HG03064 (cell line): Measurements from ENCODE around the gene MPP3.
"Not testable (repeated sequence)": the region's sequence is repeated elsewhere in the genome, so short reads cannot be mapped to it uniquely, and the experiment has no call there.

Source experiments
- ATAC-seq: cut with Tn5 transposase; IDR thresholded peaks from one replicate; pipeline ENCODE4 v1.9.1; 2021; ENCODE audit warnings: low read depth; ENCODE audit not compliant: unreplicated experiment

MPP3 gene

DNA sequence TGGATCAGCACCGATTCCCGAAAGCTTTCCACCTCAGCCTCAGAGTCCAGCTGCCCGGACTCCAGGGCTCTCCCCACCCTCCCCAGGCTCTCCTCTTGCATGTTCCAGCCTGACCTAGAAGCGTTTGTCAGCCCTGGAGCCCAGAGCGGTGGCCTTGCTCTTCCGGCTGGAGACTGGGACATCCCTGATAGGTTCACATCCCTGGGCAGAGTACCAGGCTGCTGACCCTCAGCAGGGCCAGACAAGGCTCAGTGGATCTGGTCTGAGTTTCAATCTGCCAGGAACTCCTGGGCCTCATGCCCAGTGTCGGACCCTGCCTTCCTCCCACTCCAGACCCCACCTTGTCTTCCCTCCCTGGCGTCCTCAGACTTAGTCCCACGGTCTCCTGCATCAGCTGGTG, 29.0 kb upstream of the MPP3 start:
- ATAC-seq: no peak

DNA sequence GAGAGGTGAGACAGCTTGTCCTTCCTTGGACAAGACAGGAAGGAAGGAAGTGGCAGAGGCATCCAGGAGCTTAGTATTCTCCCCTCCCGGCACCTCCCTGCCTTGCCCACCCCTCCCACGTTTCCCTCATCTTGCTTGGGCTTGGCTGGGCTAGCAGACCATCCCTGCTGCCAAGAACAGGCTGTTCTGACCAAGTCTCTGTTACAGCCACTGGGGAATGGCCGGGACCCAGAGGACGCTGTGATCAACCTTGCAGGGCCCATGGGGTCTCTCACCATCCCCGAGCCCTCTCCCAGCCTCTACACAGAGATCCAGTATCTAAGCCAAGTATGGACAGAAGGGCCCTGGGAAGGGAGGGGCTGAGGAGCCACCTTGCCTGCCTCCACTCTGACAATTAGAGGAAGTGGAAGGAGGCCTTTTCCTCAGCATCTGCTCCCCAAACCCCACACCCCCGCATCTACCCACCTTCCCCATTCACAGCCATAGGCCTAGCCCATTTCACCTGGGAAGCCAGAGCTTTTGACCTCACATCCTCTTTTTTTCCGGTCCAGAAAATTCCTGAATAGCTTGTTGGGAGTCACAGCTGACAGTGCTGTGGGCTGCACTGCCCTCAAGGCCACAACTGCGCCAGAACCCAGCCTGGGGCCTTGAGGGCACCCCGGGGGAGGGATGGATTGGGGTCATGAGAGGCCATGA, 28.1 kb upstream of the MPP3 start:
- no peak for ATAC-seq

DNA sequence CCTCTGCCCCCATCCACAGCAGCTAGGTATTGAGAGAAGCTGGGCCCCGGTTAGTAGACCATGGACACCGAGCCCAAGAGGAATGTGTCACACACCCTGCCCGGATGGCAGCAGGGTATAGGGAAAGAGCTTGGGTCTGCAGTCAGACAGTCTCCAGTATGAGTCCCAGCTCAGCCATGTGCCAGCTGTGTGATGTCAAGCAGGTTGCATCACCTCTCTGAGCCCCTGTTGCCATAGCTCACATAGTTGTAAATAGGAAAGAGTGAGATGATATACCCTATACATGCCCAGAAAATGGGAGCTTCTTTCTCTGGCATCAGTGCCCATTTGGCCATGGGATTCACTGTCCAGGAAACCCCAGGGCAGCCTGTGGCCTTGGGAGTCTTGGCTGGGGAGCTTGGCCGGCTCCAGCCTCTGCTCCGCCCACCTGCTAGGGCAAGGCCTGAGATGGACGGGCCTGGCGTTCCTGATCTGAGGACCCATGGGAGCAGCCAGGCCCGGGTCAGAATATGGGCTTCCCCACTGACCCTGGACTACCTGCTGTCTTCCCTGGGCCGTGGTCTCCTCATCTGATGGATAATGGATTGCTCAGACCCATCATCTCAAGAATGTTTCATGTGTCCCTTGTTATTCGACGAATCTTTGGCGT, 27.3 kb upstream of the MPP3 start:
- ATAC-seq: no peak

DNA sequence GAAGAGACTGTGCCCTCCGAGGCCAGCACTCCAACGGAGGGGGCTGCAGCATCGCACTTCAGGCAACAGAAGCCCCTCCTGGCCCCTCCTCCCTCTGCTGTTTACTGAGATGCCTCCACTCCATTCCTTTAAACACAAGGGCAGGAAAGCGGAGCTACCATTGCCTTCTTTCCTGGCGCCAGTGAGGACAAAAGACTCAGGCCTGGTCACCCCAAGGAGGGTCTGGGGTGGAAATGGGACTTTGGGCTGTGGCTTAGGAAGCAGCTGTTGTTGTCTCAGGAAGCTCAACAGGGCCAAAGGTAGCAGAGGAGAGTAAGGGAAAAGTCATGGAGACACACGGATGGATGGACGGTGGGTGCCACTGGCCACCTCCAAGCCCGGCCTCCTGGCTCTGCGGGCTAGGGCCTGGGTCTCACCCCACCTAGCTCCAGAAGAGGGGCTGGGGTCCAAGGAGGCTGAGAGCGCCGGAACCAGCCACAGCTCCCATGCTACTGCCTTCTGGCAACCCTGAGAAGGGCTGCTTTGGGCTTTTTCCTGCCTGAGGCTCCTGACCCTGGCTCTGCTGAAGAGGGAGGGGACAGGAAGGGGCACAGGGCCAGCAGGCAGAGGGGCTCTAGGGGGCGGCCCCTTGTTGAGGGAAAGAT, 25.1 kb upstream of the MPP3 start:
- ATAC-seq: no peak

DNA sequence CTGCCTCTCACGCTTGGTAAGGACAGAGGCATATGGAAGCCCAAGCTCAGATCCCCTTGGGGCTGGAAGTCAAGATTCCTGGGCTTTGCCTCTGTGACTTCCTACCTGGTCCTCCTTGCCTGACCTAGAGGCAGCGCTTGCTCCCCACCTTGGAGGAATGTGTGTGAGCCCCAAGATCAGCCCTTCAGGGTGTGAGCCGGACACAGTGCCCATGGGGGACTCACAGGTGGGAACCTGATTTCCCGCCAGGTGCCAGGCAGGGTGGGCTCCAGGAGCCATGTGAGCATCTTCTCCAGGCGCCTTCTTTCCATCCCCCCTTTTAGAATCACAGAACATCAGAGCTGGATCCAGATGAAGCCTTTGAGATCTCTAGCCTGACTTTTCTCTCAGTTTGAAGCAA, 24.2 kb upstream of the MPP3 start:
- ATAC-seq: no peak

DNA sequence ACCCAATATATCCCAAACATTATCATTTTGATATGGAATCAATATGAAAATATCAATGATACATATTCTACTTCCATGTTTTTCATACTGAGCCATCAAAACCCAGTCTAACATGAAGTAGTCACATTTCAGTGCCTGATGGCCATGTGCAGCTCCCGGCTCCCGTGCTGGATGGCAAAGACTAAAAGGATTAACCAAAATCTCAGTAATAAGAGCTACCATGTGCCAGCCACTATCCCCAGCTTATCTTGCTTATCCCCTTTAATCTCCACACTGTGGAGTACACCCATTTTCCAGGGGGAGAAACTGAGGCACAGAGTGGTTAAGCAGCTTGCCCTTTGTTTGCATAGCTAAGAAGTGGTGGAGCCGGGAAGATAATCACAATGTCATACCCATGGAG, 23.2 kb upstream of the MPP3 start:
- no peak for ATAC-seq

DNA sequence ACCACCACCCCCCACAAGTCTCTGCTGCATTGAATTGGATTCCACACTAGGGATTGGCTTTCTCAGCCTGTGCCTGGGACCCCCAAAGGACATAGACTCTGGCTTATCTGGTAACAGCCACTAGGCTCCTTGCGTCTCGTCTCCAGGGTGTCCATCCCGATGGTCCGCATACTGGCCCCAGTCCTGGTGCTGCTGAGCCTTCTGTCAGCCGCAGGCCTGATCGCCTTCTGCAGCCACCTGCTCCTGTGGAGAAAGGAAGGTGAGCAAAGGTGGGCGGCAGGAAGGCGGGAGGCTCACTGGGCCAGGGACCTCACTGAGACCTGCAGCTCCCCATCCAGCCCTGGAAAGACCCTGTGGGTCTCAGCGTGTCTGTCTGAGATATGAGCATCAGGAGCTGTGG, 22.1 kb upstream of the MPP3 start:
- ATAC-seq: no peak

DNA sequence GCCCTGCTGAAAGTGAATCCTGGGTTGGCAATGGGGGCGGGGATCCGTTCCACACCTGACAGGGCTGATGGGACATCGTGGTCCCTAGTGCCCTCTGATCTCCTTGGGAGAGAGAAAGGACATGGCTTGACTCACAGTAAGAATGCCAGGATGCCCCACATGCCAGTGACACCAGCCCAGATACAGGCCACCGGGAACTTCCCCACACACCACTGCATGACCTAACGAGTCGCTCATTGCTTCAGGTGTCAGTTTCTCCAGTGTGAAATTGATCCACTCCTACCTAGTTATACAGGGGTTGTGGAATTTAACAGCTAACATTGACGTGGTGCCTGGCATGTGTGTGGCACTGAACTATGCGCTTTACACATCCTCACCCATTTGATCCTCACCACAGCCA, 21.6 kb upstream of the MPP3 start:
- no peak for ATAC-seq

DNA sequence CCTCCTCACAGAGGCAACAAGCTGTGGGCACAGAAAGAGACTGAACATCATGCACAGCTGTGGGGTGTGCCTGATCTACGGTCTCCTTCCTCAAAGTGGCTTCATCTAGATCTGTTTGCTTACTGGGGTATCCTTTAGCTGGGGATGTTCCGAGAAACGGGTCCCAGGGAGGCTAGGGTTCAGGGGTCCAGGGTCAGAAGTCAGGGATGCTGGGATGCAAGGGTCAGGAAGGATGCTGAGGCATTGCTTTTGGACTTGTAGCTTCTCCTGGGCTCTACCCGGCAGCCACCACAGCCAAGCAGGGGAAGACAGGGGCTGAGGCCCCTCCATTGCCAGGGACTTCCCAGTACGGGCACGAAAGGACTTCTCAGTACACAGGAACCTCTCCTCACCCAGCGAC, 20.6 kb upstream of the MPP3 start:
- no peak for ATAC-seq

DNA sequence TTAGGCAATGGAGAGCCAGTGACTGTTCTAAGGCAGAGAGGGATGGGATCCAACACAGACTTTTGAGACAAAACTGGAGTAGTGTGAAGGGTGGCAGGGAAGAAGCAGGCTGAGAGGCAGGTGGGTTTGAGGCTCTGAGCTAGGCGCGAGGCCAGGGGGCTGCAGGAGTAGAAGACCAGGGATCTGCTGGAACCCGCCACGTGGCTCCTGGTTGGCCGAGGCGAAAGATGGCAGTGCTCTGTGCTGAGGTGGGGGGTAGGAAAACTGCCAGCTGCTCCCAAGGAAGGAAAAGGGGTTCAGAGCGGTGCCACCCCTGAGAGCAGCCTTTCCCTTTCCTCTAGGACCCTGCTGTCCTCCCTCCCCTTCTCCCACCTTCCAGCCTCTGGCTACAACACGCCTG, 19.6 kb upstream of the MPP3 start:
- ATAC-seq: no peak

DNA sequence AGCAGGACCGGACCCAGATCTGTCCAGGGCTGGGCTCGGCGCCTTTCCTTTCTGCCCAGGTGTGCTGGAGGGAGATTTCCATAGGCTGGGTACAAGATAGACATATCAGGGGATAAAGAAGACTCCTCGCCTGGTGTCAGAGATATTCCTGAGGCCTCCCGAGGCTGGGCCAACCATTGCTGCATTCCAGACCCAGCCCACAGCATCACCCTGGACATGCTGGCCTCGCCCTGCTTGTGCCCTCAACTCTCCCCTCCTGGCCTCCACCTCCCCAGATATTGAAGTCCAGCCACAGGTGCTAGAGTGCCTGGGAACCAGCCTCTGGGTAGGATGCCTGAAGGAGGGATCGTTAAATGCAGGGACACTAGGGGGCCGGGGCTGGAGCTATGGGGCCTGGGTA, 16.2 kb upstream of the MPP3 start:
- ATAC-seq: no peak

DNA sequence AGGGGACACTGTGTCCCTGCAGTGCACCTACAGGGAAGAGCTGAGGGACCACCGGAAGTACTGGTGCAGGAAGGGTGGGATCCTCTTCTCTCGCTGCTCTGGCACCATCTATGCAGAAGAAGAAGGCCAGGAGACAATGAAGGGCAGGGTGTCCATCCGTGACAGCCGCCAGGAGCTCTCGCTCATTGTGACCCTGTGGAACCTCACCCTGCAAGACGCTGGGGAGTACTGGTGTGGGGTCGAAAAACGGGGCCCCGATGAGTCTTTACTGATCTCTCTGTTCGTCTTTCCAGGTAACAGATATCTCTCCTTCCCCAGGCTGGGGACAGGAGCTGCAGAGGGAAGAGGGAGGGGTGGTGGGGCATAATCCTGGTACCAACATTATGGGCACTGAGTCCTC, 15.7 kb upstream of the MPP3 start:
- no peak for ATAC-seq

DNA sequence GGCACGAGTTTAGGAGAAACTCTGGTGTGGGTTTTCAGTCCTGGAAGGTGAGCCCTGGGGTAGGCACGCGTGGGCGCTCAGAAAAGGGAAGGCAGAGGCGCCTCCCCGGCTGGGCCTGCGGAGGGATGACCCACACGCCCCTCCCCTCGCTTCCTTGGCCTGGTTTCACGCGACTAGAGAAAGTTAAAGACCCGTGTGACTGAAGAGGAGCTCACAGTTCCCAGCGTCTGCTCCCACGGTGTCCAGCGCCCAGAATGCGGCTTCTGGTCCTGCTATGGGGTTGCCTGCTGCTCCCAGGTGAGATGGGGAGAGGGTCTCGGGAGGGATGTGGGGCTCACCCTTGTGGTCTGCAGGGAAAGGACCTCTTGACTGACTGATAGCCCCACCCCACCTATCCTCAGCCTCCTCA, 14.0 kb upstream of the MPP3 start, which contains the start of gene CD300LG:
TSS of gene CD300LG (plus strand) at position 214 of the 409 bp plus-strand sequence. CDS start at position 255, 41 bp downstream.
- no peak for ATAC-seq

DNA sequence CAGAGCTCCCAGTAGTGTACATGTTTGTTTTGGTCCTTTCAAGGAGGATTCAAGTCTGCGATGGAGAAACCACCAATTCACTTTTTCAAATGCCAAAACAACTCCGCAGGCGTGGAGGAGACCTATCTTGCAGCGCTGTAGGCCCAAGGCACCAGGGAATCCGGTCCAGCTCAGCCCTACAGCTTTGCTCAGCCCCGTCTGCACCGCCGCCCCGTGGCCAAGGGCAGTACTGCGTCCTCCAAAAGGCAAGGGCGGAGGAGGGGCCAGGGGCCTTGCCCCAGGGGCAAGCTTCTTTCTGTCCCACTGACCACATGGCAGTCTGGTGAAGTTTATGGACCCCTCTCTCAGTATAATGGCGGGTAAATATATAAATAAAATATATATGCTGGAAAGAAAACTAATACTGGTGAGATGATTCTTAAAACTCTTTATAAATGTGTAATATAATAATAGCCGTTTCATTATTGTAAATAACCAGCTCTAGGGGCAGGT, 13.3 kb upstream of the MPP3 start:
- no peak for ATAC-seq

DNA sequence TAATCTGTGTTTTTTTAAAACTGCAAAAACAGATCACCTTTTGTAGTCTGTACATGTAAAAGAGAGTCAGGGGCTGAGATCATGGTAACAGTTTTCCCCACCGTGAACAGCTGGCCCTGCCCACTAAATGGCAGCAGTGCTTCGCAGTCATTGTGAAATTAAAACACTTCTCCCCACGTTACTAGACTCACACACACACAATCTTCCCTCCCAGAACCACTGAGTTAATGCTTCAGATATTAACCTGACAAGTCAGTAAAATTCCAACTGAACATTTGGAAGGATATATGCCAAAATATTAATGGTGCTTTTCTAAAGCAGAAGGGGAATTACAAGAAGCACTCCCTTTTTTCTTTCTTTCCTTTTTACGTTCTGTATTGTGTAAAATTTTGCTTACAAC, 12.8 kb upstream of the MPP3 start:
- no peak for ATAC-seq

DNA sequence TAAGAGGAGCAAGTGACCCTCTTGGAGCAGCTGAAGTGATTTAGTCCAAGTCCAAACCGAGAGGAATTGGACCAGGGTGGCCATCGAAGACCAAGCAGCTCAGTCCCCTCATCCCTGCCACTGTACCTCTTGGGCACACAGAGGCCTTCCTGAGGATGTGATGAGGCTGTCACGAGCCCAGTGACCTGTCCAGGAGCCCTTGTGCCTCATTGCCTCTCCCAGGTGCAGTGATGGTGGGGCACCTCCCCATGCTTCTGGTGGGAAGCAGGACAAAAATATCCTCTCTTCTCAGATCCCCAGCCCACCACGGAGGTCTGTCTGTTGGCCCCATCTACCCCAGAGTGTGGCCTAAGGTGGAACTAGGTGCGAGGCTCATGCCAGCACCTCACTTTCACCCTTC, 11.3 kb upstream of the MPP3 start:
- no peak for ATAC-seq

DNA sequence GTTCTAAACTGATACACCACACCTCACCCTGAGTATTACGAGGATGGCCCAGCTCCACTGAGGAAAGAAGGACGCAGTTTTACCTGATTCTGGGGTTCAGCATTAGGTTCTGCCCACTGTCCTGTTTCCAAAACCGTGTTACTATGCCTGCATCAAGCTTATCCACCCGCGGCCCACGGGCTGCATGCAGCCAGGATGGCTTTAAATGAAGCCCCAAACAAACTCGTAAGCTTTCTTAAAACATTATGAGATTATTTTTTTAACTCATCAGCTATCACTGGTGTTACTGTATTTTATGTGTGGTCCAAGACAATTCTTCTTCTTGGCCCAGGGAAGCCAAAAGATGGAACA, 10.0 kb upstream of the MPP3 start:
- ATAC-seq: no peak

DNA sequence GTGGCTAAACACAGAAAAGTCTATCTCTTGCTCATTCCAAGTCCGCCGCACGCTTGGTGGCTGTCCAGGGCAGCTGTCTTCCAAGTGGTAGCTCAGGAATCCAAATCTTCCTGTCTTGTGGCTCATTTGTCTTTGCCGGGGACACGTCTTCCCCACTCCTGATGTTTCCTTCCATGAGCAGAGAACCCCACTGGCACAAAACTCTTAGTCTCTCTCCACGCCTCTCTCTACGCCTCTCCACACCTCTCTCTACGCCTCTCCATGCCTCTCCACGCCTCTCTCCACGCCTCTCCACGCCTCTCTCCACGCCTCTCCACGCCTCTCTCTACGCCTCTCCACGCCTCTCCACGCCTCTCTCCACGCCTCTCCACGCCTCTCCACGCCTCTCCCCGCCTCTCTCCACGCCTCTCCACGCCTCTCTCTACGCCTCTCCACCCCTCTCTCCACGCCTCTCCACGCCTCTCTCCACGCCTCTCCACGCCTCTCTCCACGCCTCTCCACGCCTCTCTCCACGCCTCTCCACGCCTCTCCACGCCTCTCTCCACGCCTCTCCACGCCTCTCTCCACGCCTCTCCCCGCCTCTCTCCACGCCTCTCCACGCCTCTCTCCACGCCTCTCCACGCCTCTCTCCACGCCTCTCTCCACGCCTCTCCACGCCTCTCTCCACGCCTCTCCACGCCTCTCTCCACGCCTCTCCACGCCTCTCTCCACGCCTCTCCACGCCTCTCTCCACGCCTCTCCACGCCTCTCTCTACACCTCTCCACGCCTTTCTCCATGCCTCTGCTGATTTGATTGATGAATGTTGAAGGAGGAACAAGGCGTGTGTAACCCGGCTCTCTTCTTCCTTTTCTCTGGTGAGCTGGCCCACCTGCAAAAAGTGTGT, 9.4 kb upstream of the MPP3 start:
- ATAC-seq: not testable (repeated sequence)

DNA sequence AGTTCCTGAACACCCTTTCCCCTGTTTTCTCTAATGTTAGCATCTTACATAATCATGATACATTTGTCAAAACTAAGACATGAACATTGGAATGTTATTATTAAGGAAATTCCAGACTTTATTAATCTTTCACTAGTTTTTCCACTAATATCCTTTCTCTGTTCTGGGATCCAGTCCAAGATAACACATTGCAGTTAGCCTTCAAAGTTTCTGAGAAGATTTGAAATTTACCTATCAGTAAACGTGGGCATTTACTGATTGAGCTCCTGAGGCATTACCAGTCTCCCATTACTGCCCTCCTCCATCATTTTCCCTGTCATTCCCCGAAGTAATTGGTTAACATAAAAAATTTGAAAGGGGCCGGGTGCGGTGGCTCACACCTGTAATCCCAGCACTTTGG, 8.3 kb upstream of the MPP3 start:
- ATAC-seq: no peak

DNA sequence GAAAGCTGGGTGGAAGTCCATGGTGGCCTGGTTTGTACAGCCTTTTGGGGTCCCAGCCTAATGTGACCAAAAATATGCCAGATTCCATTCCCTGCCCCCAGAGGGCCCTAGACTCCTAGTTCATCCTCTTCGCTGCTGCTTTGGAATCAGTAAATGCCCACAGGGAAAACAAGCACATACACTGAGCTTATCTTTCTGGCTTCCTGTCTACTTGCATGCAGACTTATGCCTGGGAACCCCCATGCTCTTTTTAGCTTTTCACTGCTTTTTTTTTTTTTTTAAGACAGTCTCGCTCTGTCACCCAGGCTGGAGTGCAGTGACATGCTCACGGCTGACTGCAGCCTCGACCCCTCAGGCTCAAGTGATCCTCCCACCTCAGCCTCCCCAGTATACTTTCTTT, 7.9 kb upstream of the MPP3 start:
- ATAC-seq: no peak

DNA sequence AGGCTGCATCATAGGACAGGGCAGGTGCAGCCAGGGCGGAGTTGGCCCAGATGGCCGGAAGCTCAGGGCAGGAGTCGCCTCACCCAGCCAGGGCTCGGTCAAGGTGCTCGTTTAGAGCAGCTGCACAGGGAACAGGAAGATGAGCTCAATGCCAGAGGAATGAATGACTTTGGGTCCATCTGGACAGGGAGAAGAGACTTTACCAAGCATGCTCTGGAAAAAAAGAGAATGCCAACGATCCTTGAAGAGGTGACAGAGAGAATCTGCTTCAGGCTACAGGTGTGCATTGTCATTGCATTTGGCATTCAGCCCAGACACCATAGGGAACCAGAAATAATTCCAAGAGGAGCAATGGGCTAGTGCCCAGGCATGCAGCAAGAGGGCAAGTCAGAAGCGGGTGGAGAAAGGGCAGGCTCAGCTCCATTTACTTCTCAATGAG, 6.7 kb upstream of the MPP3 start:
- no peak for ATAC-seq
